Measurements from ENCODE around the gene MXRA5. TPM values are rescaled to one million over a fixed set of nuclear protein-coding genes. Genes with fewer than 3 reads are reported as not detected.

The MXRA5 gene
- total and polyA plus RNA-seq, 10 of the 15 experiments (the other 5 are each of a cell fraction or from before 2014, with no cell fraction given), result 0.01 to 0.03 TPM; not detected in 8

GRCh38 chrX:3307881-3308280, 38.6 kb downstream of the MXRA5 start:
- WGBS (ENCODE audit: insufficient coverage, insufficient replicate concordance, low lambda C conversion rate, missing lambda C conversion rate), result 0% methylated on average over 1 of the region's 1 CpG
- no peak for FAIRE-seq
- H4K20me1 ChIP-seq (ENCODE audit: control insufficient read depth, insufficient read depth), result no peaks in the 10 kb centered on the region
- CTCF ChIA-PET, result no interaction called here
- DNase-seq (ENCODE audit: low read depth, low spot score), result no peak
- no peaks in the 10 kb centered on the region for H3K27me3 ChIP-seq (replicated peaks in 1 of 2; ENCODE audit: control insufficient read depth in 2 of 2, insufficient read depth in 2 of 2, low read length in 1 of 2)
- no peak overlapping the region for H2AFZ ChIP-seq (ENCODE audit: control insufficient read depth, low read depth, low read length)
- H3K4me2 ChIP-seq (ENCODE audit: control insufficient read depth, insufficient read depth), result no peak overlapping the region
- SMC1A ChIA-PET (ENCODE audit: uncharacterized antibody, unreplicated experiment), result no interaction called here
- H3K79me2 ChIP-seq (ENCODE audit: control insufficient read depth, insufficient read depth, low read length), result no peaks in the 10 kb centered on the region
- no peak overlapping the region for H3K4me3 ChIP-seq
- in situ Hi-C loops (cut with MboI), result no loop called here
- no peaks in the 10 kb centered on the region for H3K4me1 ChIP-seq (ENCODE audit: control insufficient read depth, insufficient read depth, low read length)
- POLR2A ChIA-PET, result no interaction called here
- intact Hi-C loops (cut with micrococcal nuclease; ENCODE audit: unreplicated experiment), result no loop called here
- no peaks in the 10 kb centered on the region; the same call in 2 of the 3 replicates for H3K9me3 ChIP-seq (replicated peaks; ENCODE audit: control insufficient read depth, insufficient read depth, low read length)
- RAD21 ChIA-PET (ENCODE audit: unreplicated experiment), result no interaction called here
- ATAC-seq, result no peak
- TF ChIP-seq ASH2L (IDR thresholded peaks at IDR 0.05; ENCODE audit: borderline replicate concordance, low read depth) (no peak), NR2C1 (IDR thresholded peaks at IDR 0.05) (no peak), STAT1 (conservative IDR thresholded peaks at IDR 0.05) (no peak), RFX5 (IDR thresholded peaks at IDR 0.05; ENCODE audit: low read depth, low read length) (no peak), JUND (IDR thresholded peaks at IDR 0.05; ENCODE audit: low read depth, low read length) (no peak), JUNB (IDR thresholded peaks at IDR 0.05) (no peak), USF2 (IDR thresholded peaks at IDR 0.05; ENCODE audit: borderline replicate concordance, low read depth, low read length) (no peak), GABPA (IDR thresholded peaks at IDR 0.05; ENCODE audit: low read depth) (no peak)
- BruUV-seq (replicated peaks), result no TSS peak
- no peak overlapping the region for H3K27ac ChIP-seq (ENCODE audit: control insufficient read depth, insufficient read depth)
- no peaks in the 10 kb centered on the region for H3K36me3 ChIP-seq (ENCODE audit: control insufficient read depth in 2 of 2, insufficient read depth in 2 of 2, low read length in 1 of 2)
- H3K9ac ChIP-seq (ENCODE audit: control insufficient read depth, insufficient read depth, low read length), result no peak overlapping the region

GRCh38 chrX:3299636-3300035, 46.8 kb downstream of the MXRA5 start:
- in situ Hi-C loops (cut with MboI) (no loop called here), intact Hi-C loops (cut with micrococcal nuclease; ENCODE audit: unreplicated experiment) (no loop called here)
- SMC1A ChIA-PET (ENCODE audit: uncharacterized antibody, unreplicated experiment), result no interaction called here
- CTCF ChIA-PET, result interaction anchor here (0.7 kb wide), 1 partner anchor 209 kb away, joined by 3 read pairs; no protein-coding TSS in a partner anchor
- no peak for FAIRE-seq
- WGBS (ENCODE audit: insufficient coverage, insufficient replicate concordance, low lambda C conversion rate, missing lambda C conversion rate), result 36% methylated on average over 1 of the region's 1 CpG
- no peaks in the 10 kb centered on the region for H4K20me1 ChIP-seq (ENCODE audit: control insufficient read depth, insufficient read depth)
- ATAC-seq, result no peak
- BruUV-seq (replicated peaks), result no TSS peak
- no peak overlapping the region for H3K4me3 ChIP-seq
- no peaks in the 10 kb centered on the region for H3K9me3 ChIP-seq (replicated peaks; ENCODE audit: control insufficient read depth, insufficient read depth, low read length)
- H3K4me1 ChIP-seq (ENCODE audit: control insufficient read depth, insufficient read depth, low read length), result no peaks in the 10 kb centered on the region
- no peak overlapping the region for H2AFZ ChIP-seq (ENCODE audit: control insufficient read depth, low read depth, low read length)
- no peak overlapping the region for H3K27ac ChIP-seq (ENCODE audit: control insufficient read depth, insufficient read depth)
- H3K27me3 ChIP-seq (replicated peaks in 1 of 2; ENCODE audit: control insufficient read depth in 2 of 2, insufficient read depth in 2 of 2, low read length in 1 of 2), result no peaks in the 10 kb centered on the region
- no peaks in the 10 kb centered on the region for H3K79me2 ChIP-seq (ENCODE audit: control insufficient read depth, insufficient read depth, low read length)
- no peak for DNase-seq (ENCODE audit: low read depth, low spot score)
- no peak overlapping the region for H3K9ac ChIP-seq (ENCODE audit: control insufficient read depth, insufficient read depth, low read length)
- H3K36me3 ChIP-seq (ENCODE audit: control insufficient read depth in 2 of 2, insufficient read depth in 2 of 2, low read length in 1 of 2), result no peaks in the 10 kb centered on the region
- RAD21 ChIA-PET (ENCODE audit: unreplicated experiment), result no interaction called here
- POLR2A ChIA-PET, result interaction anchor here (0.6 kb wide), 1 partner anchor 75 kb away, joined by 4 read pairs; no protein-coding TSS in a partner anchor
- no peak overlapping the region for H3K4me2 ChIP-seq (ENCODE audit: control insufficient read depth, insufficient read depth)
- TF ChIP-seq ZBTB40 (IDR thresholded peaks at IDR 0.05; ENCODE audit: borderline replicate concordance) (no peak), NKRF (conservative IDR thresholded peaks at IDR 0.05) (no peak), FOXM1 (IDR thresholded peaks at IDR 0.05; ENCODE audit: low read depth, low read length) (no peak), SREBF2 (IDR thresholded peaks at IDR 0.05; ENCODE audit: low read length) (no peak)
